Immature natural killer cell (primary cell): ENCODE measurements around the gene KLHL3. TPM values are rescaled to one million over a fixed set of nuclear protein-coding genes. Genes with fewer than 3 reads are reported as not detected.

Source experiments
- DNase-seq, 3 donors: peaks; one replicate each; pipeline ENCODE4 v3.0.0; 2022; ENCODE audit warnings: mixed read lengths in 1 of 3
- H3K27ac Mint-ChIP-seq, 6 donors: one replicate each; pipeline ENCODE4 v1.8.0; 2020; ENCODE audit warnings: mixed read lengths in 6 of 6, mild to moderate bottlenecking in 5 of 6, inconsistent platforms in 4 of 6, moderate library complexity in 3 of 6
- H3K27me3 Mint-ChIP-seq, 3 donors: one replicate each; pipeline ENCODE4 v1.8.0; 2020 to 2021; ENCODE audit warnings: low read depth in 3 of 3, mild to moderate bottlenecking in 3 of 3, mixed read lengths in 3 of 3, moderate library complexity in 3 of 3, inconsistent platforms in 1 of 3
- H3K36me3 Mint-ChIP-seq, 3 donors: one replicate each; pipeline ENCODE4 v1.8.0; 2020; ENCODE audit warnings: mixed read lengths in 3 of 3, inconsistent platforms in 2 of 3, mild to moderate bottlenecking in 2 of 3
- H3K4me1 Mint-ChIP-seq, 2 donors: one replicate each; pipeline ENCODE4 v1.8.0; 2020; ENCODE audit warnings: inconsistent platforms in 2 of 2, mild to moderate bottlenecking in 2 of 2, mixed read lengths in 2 of 2, moderate library complexity in 1 of 2
- H3K4me3 Mint-ChIP-seq, 5 donors: one replicate each; pipeline ENCODE4 v1.8.0; 2020; ENCODE audit warnings: mild to moderate bottlenecking in 5 of 5, mixed read lengths in 5 of 5, inconsistent platforms in 3 of 5, moderate library complexity in 3 of 5
- H3K9me3 Mint-ChIP-seq, 6 donors: one replicate each; pipeline ENCODE4 v1.8.0; 2020; ENCODE audit warnings: mild to moderate bottlenecking in 6 of 6, mixed read lengths in 6 of 6, inconsistent platforms in 4 of 6, moderate library complexity in 3 of 6
- polyA plus RNA-seq, 3 donors: library from polyadenylated mRNA; unstranded; fragments of 300-500 nt; fragmentation: Illumina TruSeq; gene quantifications; one replicate each; pipeline ENCODE4 v1.2.3, GENCODE V29; 2021

Gene KLHL3
- polyA plus RNA-seq, 3 donors from 2014 or later: 1.2 to 3.4 TPM; not detected in 1

- H3K4me1 Mint-ChIP-seq: no peaks in the 10 kb centered on the region
- DNase-seq: no peak
- H3K36me3 Mint-ChIP-seq: peaks cover 21 to 26% (median 24%) of the 10 kb centered on the region in 3 donors
- H3K27ac Mint-ChIP-seq: no peak overlapping the region
- peaks cover 0 to 7% (median 1%) of the 10 kb centered on the region in 6 donors for H3K9me3 Mint-ChIP-seq
- H3K4me3 Mint-ChIP-seq: no peak overlapping the region
- peaks cover 0 to 4% (median 0%) of the 10 kb centered on the region in 3 donors for H3K27me3 Mint-ChIP-seq
Measured at GRCh38 chr5:137714946-137715345, 20.9 kb downstream of the KLHL3 start.

GRCh38 chr5:137714494-137714893 is 21.4 kb downstream of the KLHL3 start:
- Mint-ChIP-seq H3K4me3 (no peak overlapping the region), H3K4me1 (no peaks in the 10 kb centered on the region), H3K36me3 (peaks cover 21 to 26% (median 24%) of the 10 kb centered on the region in 3 donors), H3K27ac (no peak overlapping the region), H3K9me3 (peaks cover 0 to 7% (median 1%) of the 10 kb centered on the region in 6 donors), H3K27me3 (peaks cover 0 to 4% (median 0%) of the 10 kb centered on the region in 3 donors)
- DNase-seq: no peak

GRCh38 chr5:137712139-137712667 is 23.7 kb downstream of the KLHL3 start:
- no peak for DNase-seq
- Mint-ChIP-seq H3K27ac (no peak overlapping the region), H3K4me3 (no peak overlapping the region), H3K4me1 (no peaks in the 10 kb centered on the region), H3K9me3 (peaks cover 0 to 7% (median 1%) of the 10 kb centered on the region in 6 donors), H3K36me3 (peaks cover 22 to 30% (median 25%) of the 10 kb centered on the region in 3 donors), H3K27me3 (peaks cover 0 to 6% (median 0%) of the 10 kb centered on the region in 3 donors)

GRCh38 chr5:137710086-137710485 is 25.8 kb downstream of the KLHL3 start:
- peaks cover 27 to 42% (median 35%) of the 10 kb centered on the region in 3 donors for H3K36me3 Mint-ChIP-seq
- peaks cover 0 to 7% (median 1%) of the 10 kb centered on the region in 6 donors for H3K9me3 Mint-ChIP-seq
- H3K27ac Mint-ChIP-seq: no peak overlapping the region
- H3K4me3 Mint-ChIP-seq: no peak overlapping the region
- H3K4me1 Mint-ChIP-seq: no peaks in the 10 kb centered on the region
- no peak for DNase-seq
- H3K27me3 Mint-ChIP-seq: peaks cover 0 to 6% (median 0%) of the 10 kb centered on the region in 3 donors

DNA sequence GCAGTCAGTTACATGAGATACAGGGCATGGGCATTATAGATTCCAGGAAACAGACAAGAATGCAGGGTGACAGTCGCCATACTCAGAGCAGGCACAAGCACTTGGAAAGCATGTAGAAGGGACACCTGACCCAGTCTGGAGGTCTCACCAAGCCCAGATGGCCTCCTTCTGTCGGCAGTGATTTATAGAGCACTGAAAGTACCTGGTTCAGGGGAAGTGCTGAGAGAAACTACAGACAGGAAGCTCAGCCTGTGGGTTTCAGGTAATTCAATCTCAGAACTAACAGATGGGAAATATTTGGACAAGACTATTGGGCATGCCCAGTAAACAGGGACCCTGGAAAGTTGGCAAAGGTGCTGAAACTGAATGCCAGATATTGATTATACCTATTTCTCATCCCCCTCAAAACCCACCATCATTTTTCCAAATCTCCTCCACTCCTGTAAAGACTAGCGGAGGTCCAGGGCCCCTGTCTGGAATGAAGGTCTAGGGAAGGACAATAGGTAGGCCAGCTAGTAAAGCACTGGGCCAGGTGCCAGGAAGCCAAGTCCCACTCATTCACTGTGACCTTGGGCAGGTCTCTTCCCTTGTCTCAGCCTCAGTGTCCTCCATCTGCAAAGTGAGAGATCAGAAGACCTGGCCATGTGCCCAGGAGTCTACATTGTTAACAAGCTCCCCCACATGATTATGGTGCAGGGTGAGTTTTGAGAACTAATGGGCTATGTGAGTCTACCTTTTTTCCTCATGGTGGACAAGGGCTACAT is 26.9 kb downstream of the KLHL3 start:
- no peak for DNase-seq
- Mint-ChIP-seq H3K4me3 (no peak overlapping the region), H3K36me3 (peaks cover 24 to 42% (median 33%) of the 10 kb centered on the region in 3 donors), H3K4me1 (no peaks in the 10 kb centered on the region), H3K27me3 (peaks cover 0 to 6% (median 0%) of the 10 kb centered on the region in 3 donors), H3K9me3 (peaks cover 0 to 7% (median 0%) of the 10 kb centered on the region in 6 donors), H3K27ac (no peak overlapping the region)

GRCh38 chr5:137708062-137708461 is 27.8 kb downstream of the KLHL3 start:
- Mint-ChIP-seq H3K27ac (no peak overlapping the region), H3K36me3 (peaks cover 20 to 36% (median 31%) of the 10 kb centered on the region in 3 donors)

DNA sequence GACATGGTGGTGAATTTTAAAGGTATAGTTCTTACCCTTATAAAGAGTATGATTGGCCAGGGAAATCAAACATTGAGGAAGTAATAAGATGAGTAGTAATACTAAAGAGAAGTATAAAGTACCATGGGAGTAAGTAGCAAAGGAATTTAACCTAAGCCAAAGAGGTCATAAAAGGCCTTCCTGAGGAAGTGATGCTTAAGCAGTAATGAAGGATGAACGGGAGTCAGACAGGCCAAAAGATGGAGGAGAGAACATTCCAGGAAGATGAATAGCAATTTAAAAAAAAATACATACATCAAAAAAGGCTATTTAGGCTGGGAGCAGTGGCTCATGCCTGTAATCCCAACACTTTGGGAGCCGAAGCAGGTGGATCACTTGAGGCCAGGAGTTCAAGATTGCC is 29.0 kb downstream of the KLHL3 start:
- no peak for DNase-seq
- H3K27me3 Mint-ChIP-seq: peaks cover 0 to 4% (median 0%) of the 10 kb centered on the region in 3 donors
- H3K9me3 Mint-ChIP-seq: no peaks in the 10 kb centered on the region
- H3K4me3 Mint-ChIP-seq: no peak overlapping the region
- no peak overlapping the region for H3K27ac Mint-ChIP-seq
- H3K4me1 Mint-ChIP-seq: no peaks in the 10 kb centered on the region
- peaks cover 18 to 39% (median 39%) of the 10 kb centered on the region in 3 donors for H3K36me3 Mint-ChIP-seq

More at GRCh38 chr5:137708062-137708461, 27.8 kb downstream of the KLHL3 start:
- peaks cover 0 to 4% (median 0%) of the 10 kb centered on the region in 3 donors for H3K27me3 Mint-ChIP-seq
- no peaks in the 10 kb centered on the region for H3K4me1 Mint-ChIP-seq
- peaks cover 0 to 3% (median 0%) of the 10 kb centered on the region in 6 donors for H3K9me3 Mint-ChIP-seq
- no peak for DNase-seq
- no peak overlapping the region for H3K4me3 Mint-ChIP-seq

DNA sequence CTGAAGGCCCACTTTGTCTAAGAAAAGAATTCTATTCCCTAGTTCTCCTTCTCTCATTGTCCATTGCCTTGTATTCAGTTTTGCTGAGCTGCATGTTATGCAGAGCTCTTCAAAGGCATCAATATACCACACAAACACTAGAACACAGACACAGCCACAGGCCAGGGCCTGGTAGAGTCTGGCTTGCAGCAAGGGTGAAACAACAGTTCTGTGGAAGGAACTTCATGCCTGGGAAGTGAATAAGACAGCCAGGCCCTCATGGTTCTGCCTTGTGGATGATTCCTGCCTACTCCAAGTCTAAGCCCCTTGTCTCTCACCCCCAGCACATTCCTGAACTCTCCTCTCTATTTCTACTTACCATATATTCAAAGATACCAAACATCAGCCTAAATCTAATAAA is 30.8 kb downstream of the KLHL3 start:
- no peak for DNase-seq

DNA sequence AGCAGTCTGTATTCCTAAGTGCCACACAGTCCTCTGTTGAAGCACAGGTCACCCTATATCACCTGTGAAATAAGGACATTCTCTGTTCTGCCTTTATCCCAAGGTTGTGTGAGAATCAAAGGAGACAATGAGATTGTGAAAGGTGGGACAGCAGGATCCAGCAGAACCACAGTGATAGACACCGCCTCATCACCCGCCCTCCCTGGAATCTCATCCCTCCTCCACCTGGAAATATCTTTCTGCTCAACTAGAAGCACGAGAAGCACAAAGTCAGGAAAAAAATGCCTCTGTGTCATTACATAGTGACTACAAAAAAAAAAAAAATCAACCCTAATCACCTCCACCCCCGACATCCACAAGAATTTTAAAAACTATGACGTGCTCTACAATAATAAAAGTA is 32.3 kb downstream of the KLHL3 start:
- H3K36me3 Mint-ChIP-seq: peaks cover 18 to 46% (median 25%) of the 10 kb centered on the region in 3 donors

More for the DNA sequence above, 30.8 kb downstream of the KLHL3 start:
- H3K9me3 Mint-ChIP-seq: no peaks in the 10 kb centered on the region
- no peaks in the 10 kb centered on the region for H3K4me1 Mint-ChIP-seq
- no peak overlapping the region for H3K4me3 Mint-ChIP-seq
- H3K27ac Mint-ChIP-seq: no peak overlapping the region
- peaks cover 19 to 42% (median 30%) of the 10 kb centered on the region in 3 donors for H3K36me3 Mint-ChIP-seq
- H3K27me3 Mint-ChIP-seq: peaks cover 0 to 1% (median 1%) of the 10 kb centered on the region in 3 donors

GRCh38 chr5:137700282-137700680 is 35.6 kb downstream of the KLHL3 start:
- no peak for DNase-seq
- H3K9me3 Mint-ChIP-seq: no peaks in the 10 kb centered on the region
- peaks cover 15 to 35% (median 16%) of the 10 kb centered on the region in 3 donors for H3K36me3 Mint-ChIP-seq
- no peak overlapping the region for H3K27ac Mint-ChIP-seq
- no peak overlapping the region for H3K4me3 Mint-ChIP-seq
- peaks cover 9 to 10% of the 10 kb centered on the region in 2 donors for H3K4me1 Mint-ChIP-seq
- peaks cover 0 to 3% (median 0%) of the 10 kb centered on the region in 3 donors for H3K27me3 Mint-ChIP-seq

More for the DNA sequence above, 32.3 kb downstream of the KLHL3 start:
- Mint-ChIP-seq H3K9me3 (no peaks in the 10 kb centered on the region), H3K4me3 (no peak overlapping the region), H3K4me1 (no peaks in the 10 kb centered on the region), H3K27me3 (peaks cover 0 to 1% (median 0%) of the 10 kb centered on the region in 3 donors), H3K27ac (no peak overlapping the region)
- no peak for DNase-seq

DNA sequence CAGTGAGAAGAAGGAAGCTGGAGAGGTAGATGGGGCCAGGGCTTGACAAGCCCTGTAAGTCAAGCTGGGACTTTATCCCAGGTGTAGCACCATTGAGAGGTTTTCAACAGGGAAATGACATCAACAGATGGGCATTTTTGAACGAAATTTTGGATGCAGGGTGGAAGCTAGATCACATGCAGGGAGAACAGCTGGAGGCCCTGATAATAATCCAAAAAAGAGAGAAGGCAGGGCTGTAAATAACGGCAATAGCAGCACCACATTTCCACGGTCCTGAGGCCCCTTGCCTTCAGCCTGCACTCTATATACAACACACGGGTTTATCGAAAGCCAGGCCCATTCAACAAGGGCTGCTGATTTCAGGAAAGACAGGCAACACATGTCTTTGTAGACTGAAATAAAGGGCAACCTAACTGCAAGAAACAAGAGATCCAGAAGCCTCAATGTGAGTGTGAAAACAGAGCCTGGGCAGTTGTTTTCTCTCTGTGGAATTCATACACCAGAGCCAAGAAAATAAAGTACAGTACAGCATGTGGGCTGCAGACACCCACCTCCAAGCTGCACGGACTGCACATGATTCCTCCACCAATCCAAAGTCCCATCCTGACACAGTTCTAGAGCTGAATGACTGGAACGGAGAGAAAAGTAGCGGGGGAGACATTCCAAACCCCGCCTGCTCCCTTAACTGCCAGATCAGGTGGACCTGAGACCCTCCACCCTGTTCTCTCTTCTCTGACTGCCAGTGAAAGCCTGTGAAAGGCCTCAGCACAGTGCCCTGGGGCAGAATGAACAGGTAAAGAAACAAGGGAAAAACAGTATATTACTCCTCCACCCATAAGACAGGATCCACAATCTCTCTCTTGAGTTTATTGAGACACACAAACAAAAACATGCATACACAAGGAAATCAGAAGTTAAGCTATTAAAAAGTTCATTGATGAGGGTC is 36.3 kb downstream of the KLHL3 start:
- H3K27ac Mint-ChIP-seq: no peak overlapping the region
- DNase-seq: no peak
- H3K4me1 Mint-ChIP-seq: peaks cover 9 to 11% of the 10 kb centered on the region in 2 donors
- H3K4me3 Mint-ChIP-seq: no peak overlapping the region
- peaks cover 0 to 3% (median 0%) of the 10 kb centered on the region in 3 donors for H3K27me3 Mint-ChIP-seq
- H3K36me3 Mint-ChIP-seq: peaks cover 10 to 30% (median 14%) of the 10 kb centered on the region in 3 donors
- no peaks in the 10 kb centered on the region for H3K9me3 Mint-ChIP-seq

- peaks cover 0 to 3% (median 0%) of the 10 kb centered on the region in 3 donors for H3K27me3 Mint-ChIP-seq
- peaks cover 9 to 11% of the 10 kb centered on the region in 2 donors for H3K4me1 Mint-ChIP-seq
- H3K27ac Mint-ChIP-seq: no peak overlapping the region
Measured at GRCh38 chr5:137696481-137696880, 39.4 kb downstream of the KLHL3 start.

More at GRCh38 chr5:137696481-137696880, 39.4 kb downstream of the KLHL3 start:
- Mint-ChIP-seq H3K36me3 (peaks cover 8 to 20% (median 17%) of the 10 kb centered on the region in 3 donors), H3K9me3 (no peaks in the 10 kb centered on the region), H3K4me3 (no peak overlapping the region)
- DNase-seq: no peak
